Liver (tissue), 9 donors: Measurements from ENCODE around the gene CACNA1F. TPM values are rescaled to one million over a fixed set of nuclear protein-coding genes. Genes with fewer than 3 reads are reported as not detected.

Experiments
- DNase-seq: peaks from one replicate; pipeline ENCODE4 v3.0.0-alpha.2; 2017; ENCODE audit warnings: low spot score
- H3K27ac ChIP-seq, 2 donors: one replicate each; pipeline ENCODE4 v1.7.0; 2013; ENCODE audit warnings: inconsistent platforms in 2 of 2, low read length in 2 of 2, control low read depth in 1 of 2, low read depth in 1 of 2, mild to moderate bottlenecking in 1 of 2
- H3K27me3 ChIP-seq, 4 donors: one replicate each; pipeline versions ENCODE4 v1.6.1 to v1.7.0; 2013; ENCODE audit warnings: low read length in 3 of 4, inconsistent platforms in 1 of 4, mild to moderate bottlenecking in 1 of 4, moderate library complexity in 1 of 4; ENCODE audit not compliant: control insufficient read depth in 4 of 4, insufficient read depth in 4 of 4
- H3K36me3 ChIP-seq, 4 donors: one replicate each; pipeline versions ENCODE4 v1.6.1 to v1.7.0; 2013; ENCODE audit warnings: low read length in 3 of 4, mild to moderate bottlenecking in 3 of 4, low read depth in 1 of 4, moderate library complexity in 1 of 4; ENCODE audit not compliant: control insufficient read depth in 4 of 4, insufficient read depth in 3 of 4
- H3K4me1 ChIP-seq, 4 donors: one replicate each; pipeline versions ENCODE4 v1.6.1 to v1.7.0; 2013; ENCODE audit warnings: low read length in 3 of 4, mild to moderate bottlenecking in 3 of 4, moderate library complexity in 1 of 4; ENCODE audit not compliant: control insufficient read depth in 4 of 4, insufficient read depth in 4 of 4
- H3K4me3 ChIP-seq, 3 donors: one replicate each; pipeline versions ENCODE4 v1.6.1 to v1.7.0; 2013; ENCODE audit warnings: low read length in 3 of 3, control low read depth in 1 of 3, low read depth in 1 of 3, mild to moderate bottlenecking in 1 of 3
- H3K9ac ChIP-seq, 2 donors: one replicate each; pipeline ENCODE4 v1.7.0; 2013; ENCODE audit warnings: low read length in 2 of 2, mild to moderate bottlenecking in 2 of 2, moderate library complexity in 2 of 2, control low read depth in 1 of 2, low read depth in 1 of 2
- H3K9me3 ChIP-seq, 4 donors: one replicate each; pipeline versions ENCODE4 v1.6.1 to v1.7.0; 2013; ENCODE audit warnings: low read length in 3 of 4; ENCODE audit not compliant: control insufficient read depth in 4 of 4
- EGR1 ChIP-seq, 2 donors: IDR thresholded peaks; 2 replicates each; pipeline ENCODE4 v1.6.1; 2016 to 2018; ENCODE audit warnings: antibody characterized with exemption in 2 of 2, low read depth in 2 of 2
- FOXA1 ChIP-seq: IDR thresholded peaks from 2 replicates; pipeline ENCODE4 v1.6.1; 2016; ENCODE audit warnings: antibody characterized with exemption
- FOXA2 ChIP-seq: IDR thresholded peaks from 2 replicates; pipeline ENCODE4 v1.6.1; 2016; ENCODE audit warnings: antibody characterized with exemption
- GABPA ChIP-seq, 2 donors: IDR thresholded peaks in 1 of 2; conservative IDR thresholded peaks in 1 of 2; 2 replicates each; pipeline ENCODE4 v1.6.1; 2016; ENCODE audit warnings: antibody characterized with exemption in 2 of 2, mild to moderate bottlenecking in 1 of 2, moderate library complexity in 1 of 2
- HNF4A ChIP-seq, 2 donors: conservative IDR thresholded peaks; 2 replicates each; pipeline ENCODE4 v1.6.1; 2016; ENCODE audit warnings: antibody characterized with exemption in 2 of 2, mild to moderate bottlenecking in 2 of 2
- HNF4G ChIP-seq: IDR thresholded peaks from 2 replicates; pipeline ENCODE4 v1.6.1; 2016; ENCODE audit warnings: antibody characterized with exemption
- JUND ChIP-seq, 2 donors: IDR thresholded peaks; 2 replicates each; pipeline ENCODE4 v1.6.1; 2016; ENCODE audit warnings: antibody characterized with exemption in 2 of 2
- NR2F2 ChIP-seq: IDR thresholded peaks from 2 replicates; pipeline ENCODE4 v1.6.1; 2016; ENCODE audit warnings: antibody characterized with exemption
- RAD21 ChIP-seq, 2 donors: IDR thresholded peaks; 2 replicates each; pipeline ENCODE4 v1.6.1; 2016; ENCODE audit warnings: antibody characterized with exemption in 2 of 2, mild to moderate bottlenecking in 2 of 2
- RXRA ChIP-seq, 2 donors: IDR thresholded peaks; 2 replicates each; pipeline ENCODE4 v1.6.1; 2017 to 2018; ENCODE audit warnings: antibody characterized with exemption in 2 of 2, mild to moderate bottlenecking in 1 of 2
- SP1 ChIP-seq: IDR thresholded peaks from 2 replicates; pipeline ENCODE4 v1.6.1; 2018; ENCODE audit warnings: antibody characterized with exemption, mild to moderate bottlenecking
- TAF1 ChIP-seq: conservative IDR thresholded peaks from 2 replicates; pipeline ENCODE4 v1.6.1; 2016; ENCODE audit warnings: antibody characterized with exemption, mild to moderate bottlenecking
- YY1 ChIP-seq: IDR thresholded peaks from 2 replicates; pipeline ENCODE4 v1.6.1; 2016; ENCODE audit warnings: antibody characterized with exemption, mild to moderate bottlenecking
- ZBTB33 ChIP-seq: IDR thresholded peaks from 2 replicates; pipeline ENCODE4 v1.6.1; 2016; ENCODE audit warnings: antibody characterized with exemption
- whole genome bisulfite sequencing: extraction: QIAGEN DNeasy Blood & Tissue Kit; methylation state at CpG from one replicate; pipeline ENCODE4 v1.1.7; 2013; 5-methylcytosine and 5-hydroxymethylcytosine counted together
- polyA plus RNA-seq, 2 donors: library from polyadenylated mRNA; stranded (reverse) in 1 of 2; unstranded in 1 of 2; fragments of 200-250 nt in 1 of 2; fragments of >200 nt in 1 of 2; fragmentation: Nextera tagmentation in 1 of 2; extraction: Ambion mirVana in 1 of 2; gene quantifications; one replicate each; pipeline versions ENCODE4 v1.2.1 to v1.2.3, GENCODE V29; 2013 to 2015
- total RNA-seq, 2 donors: library from RNA; depleted of rRNA; stranded (reverse); fragments of >200 nt; gene quantifications; one replicate each; pipeline ENCODE4 v1.2.3, GENCODE V29; 2014
- TF ChIP-seq, protein P1 (sequence below): IDR thresholded peaks from 2 replicates; pipeline ENCODE4 v1.6.1; 2016; ENCODE audit warnings: antibody characterized with exemption
- TF ChIP-seq, protein P2 (sequence below): IDR thresholded peaks from 2 replicates; pipeline ENCODE4 v1.6.1; 2016; ENCODE audit warnings: antibody characterized with exemption, mild to moderate bottlenecking
- TF ChIP-seq, protein P3 (sequence below): fragments of 150-350 bp; IDR thresholded peaks from 2 replicates; pipeline ENCODE4 v1.5.1; 2017; ENCODE audit warnings: improper control_type of control experiment, low read depth, low read length; ENCODE audit not compliant: missing input control
- donor health status: healthy.
- donor health status: healthy.
- donor health status: healthy.
- donor health status: healthy.
- donor health status: healthy.

The CACNA1F gene
- total and polyA plus RNA-seq, 4 donors, result 0.03 TPM; not detected in 3

DNA sequence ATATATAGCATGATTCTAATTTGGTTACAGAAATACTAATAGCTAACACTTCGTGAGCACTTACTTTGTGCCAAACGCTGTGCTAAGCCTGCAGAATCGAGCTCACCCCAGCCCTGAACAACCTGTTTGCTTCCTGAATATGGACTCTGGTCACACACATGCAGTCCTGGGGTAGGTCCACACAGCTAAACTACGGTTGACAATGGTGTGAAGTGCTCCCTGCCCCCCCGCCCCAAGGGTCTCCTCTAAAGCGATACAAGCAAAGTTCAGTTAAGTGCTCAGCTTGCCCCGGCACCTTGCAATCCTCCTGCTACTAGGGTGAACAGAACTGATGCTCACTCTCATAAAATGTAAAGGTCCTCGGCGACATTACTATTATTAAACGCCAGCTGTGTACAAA, 30.5 kb upstream of the CACNA1F start:
- no peak for DNase-seq
- WGBS, result 65% methylated on average over 10 of the region's 10 CpGs

GRCh38 chrX:49262603-49263002, 29.5 kb upstream of the CACNA1F start:
- no peaks in the 10 kb centered on the region for H3K36me3 ChIP-seq
- 81% methylated on average over 1 of the region's 1 CpG for WGBS
- H3K27me3 ChIP-seq, result no peaks in the 10 kb centered on the region
- H3K4me1 ChIP-seq, result peaks cover 3 to 27% (median 15%) of the 10 kb centered on the region in 4 donors
- DNase-seq, result no peak
- H3K4me3 ChIP-seq, result no peak overlapping the region
- no peaks in the 10 kb centered on the region for H3K9me3 ChIP-seq
- H3K27ac ChIP-seq, result no peak overlapping the region
- TF ChIP-seq FOXA1, result no peak
- TF ChIP-seq, protein P1, sequence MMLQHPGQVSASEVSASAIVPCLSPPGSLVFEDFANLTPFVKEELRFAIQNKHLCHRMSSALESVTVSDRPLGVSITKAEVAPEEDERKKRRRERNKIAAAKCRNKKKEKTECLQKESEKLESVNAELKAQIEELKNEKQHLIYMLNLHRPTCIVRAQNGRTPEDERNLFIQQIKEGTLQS, result no peak
- no peak for TF ChIP-seq TAF1
- no peak for TF ChIP-seq EGR1 (IDR thresholded peaks at IDR 0.05; ENCODE audit: low read depth in 2 of 2)
- no peak for TF ChIP-seq SP1
- no peak for TF ChIP-seq RAD21 (IDR thresholded peaks at IDR 0.05)
- TF ChIP-seq HNF4G, result no peak
- TF ChIP-seq YY1, result no peak
- TF ChIP-seq, protein P2, sequence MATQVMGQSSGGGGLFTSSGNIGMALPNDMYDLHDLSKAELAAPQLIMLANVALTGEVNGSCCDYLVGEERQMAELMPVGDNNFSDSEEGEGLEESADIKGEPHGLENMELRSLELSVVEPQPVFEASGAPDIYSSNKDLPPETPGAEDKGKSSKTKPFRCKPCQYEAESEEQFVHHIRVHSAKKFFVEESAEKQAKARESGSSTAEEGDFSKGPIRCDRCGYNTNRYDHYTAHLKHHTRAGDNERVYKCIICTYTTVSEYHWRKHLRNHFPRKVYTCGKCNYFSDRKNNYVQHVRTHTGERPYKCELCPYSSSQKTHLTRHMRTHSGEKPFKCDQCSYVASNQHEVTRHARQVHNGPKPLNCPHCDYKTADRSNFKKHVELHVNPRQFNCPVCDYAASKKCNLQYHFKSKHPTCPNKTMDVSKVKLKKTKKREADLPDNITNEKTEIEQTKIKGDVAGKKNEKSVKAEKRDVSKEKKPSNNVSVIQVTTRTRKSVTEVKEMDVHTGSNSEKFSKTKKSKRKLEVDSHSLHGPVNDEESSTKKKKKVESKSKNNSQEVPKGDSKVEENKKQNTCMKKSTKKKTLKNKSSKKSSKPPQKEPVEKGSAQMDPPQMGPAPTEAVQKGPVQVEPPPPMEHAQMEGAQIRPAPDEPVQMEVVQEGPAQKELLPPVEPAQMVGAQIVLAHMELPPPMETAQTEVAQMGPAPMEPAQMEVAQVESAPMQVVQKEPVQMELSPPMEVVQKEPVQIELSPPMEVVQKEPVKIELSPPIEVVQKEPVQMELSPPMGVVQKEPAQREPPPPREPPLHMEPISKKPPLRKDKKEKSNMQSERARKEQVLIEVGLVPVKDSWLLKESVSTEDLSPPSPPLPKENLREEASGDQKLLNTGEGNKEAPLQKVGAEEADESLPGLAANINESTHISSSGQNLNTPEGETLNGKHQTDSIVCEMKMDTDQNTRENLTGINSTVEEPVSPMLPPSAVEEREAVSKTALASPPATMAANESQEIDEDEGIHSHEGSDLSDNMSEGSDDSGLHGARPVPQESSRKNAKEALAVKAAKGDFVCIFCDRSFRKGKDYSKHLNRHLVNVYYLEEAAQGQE, result no peak
- no peak for TF ChIP-seq HNF4A (conservative IDR thresholded peaks at IDR 0.05)
- no peak for TF ChIP-seq RXRA (IDR thresholded peaks at IDR 0.05)
- no peak for TF ChIP-seq GABPA (IDR thresholded peaks at IDR 0.05 in 1 of 2, conservative IDR thresholded peaks at IDR 0.05 in 1 of 2)
- no peak for TF ChIP-seq ZBTB33
- no peak for TF ChIP-seq FOXA2
- TF ChIP-seq NR2F2, result no peak
- no peak overlapping the region for H3K9ac ChIP-seq

More for the DNA sequence above, 30.5 kb upstream of the CACNA1F start:
- Histone ChIP-seq H3K4me3 (no peak overlapping the region), H3K27ac (no peak overlapping the region), H3K9me3 (no peaks in the 10 kb centered on the region), H3K9ac (no peak overlapping the region), H3K4me1 (peaks cover 0 to 22% (median 16%) of the 10 kb centered on the region in 4 donors), H3K36me3 (no peaks in the 10 kb centered on the region), H3K27me3 (no peaks in the 10 kb centered on the region)
- no peak for TF ChIP-seq HNF4G
- no peak for TF ChIP-seq NR2F2
- no peak for TF ChIP-seq YY1
- no peak for TF ChIP-seq JUND (IDR thresholded peaks at IDR 0.05)
- TF ChIP-seq, protein P1, result no peak
- no peak for TF ChIP-seq FOXA2
- TF ChIP-seq, protein P3, sequence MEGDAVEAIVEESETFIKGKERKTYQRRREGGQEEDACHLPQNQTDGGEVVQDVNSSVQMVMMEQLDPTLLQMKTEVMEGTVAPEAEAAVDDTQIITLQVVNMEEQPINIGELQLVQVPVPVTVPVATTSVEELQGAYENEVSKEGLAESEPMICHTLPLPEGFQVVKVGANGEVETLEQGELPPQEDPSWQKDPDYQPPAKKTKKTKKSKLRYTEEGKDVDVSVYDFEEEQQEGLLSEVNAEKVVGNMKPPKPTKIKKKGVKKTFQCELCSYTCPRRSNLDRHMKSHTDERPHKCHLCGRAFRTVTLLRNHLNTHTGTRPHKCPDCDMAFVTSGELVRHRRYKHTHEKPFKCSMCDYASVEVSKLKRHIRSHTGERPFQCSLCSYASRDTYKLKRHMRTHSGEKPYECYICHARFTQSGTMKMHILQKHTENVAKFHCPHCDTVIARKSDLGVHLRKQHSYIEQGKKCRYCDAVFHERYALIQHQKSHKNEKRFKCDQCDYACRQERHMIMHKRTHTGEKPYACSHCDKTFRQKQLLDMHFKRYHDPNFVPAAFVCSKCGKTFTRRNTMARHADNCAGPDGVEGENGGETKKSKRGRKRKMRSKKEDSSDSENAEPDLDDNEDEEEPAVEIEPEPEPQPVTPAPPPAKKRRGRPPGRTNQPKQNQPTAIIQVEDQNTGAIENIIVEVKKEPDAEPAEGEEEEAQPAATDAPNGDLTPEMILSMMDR, result no peak
- TF ChIP-seq TAF1, result no peak
- no peak for TF ChIP-seq HNF4A (conservative IDR thresholded peaks at IDR 0.05)
- TF ChIP-seq EGR1 (IDR thresholded peaks at IDR 0.05; ENCODE audit: low read depth in 2 of 2), result no peak
